Measurements from ENCODE around the gene IDI2.
A peak's percentile ranks its signal among the peaks of the same experiment; 100 is the strongest.

Gene IDI2

DNA sequence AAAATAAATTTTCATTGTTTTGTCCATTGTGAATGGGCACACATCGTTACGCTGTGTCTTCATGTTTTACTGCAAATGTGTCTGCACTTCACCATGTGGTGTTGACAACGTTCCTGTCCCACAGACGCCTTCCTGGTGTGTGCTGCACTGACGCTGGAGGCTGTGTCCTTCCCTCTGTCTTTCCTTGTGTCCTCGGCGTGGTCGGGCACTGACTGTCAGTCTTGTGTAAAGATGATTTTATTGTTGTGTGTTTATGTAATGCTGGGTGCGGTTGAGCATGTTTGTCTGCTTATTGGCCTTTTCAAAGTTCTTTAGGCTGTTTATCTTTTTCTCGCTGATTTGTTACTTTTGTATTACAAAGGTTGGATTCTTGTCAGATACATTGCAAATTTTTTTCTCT lies 18.1 kb downstream of the IDI2 start:
- DNase-seq (ENCODE audit: low read depth) = no peak

DNA sequence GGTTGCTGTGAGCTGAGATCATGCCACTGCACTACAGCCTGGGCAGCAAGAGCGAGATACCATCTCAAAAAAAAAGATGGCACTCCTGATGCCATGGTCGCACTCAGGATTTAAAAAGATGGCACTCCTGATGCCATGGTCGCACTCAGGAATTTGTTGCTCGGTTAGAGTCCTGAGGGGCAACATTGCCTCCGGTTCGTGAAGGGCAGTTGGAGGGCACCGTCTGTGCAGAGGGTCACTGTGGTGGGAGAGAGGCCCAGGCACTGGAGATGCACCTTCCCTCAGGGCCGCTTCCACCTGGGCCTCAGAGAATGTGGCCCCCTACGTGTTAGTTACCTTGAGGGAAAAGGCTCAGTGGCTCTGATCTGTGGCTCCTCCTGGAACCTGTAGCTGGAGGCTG lies 19.1 kb downstream of the IDI2 start:
- DNase-seq (ENCODE audit: low read depth) = no peak

DNA sequence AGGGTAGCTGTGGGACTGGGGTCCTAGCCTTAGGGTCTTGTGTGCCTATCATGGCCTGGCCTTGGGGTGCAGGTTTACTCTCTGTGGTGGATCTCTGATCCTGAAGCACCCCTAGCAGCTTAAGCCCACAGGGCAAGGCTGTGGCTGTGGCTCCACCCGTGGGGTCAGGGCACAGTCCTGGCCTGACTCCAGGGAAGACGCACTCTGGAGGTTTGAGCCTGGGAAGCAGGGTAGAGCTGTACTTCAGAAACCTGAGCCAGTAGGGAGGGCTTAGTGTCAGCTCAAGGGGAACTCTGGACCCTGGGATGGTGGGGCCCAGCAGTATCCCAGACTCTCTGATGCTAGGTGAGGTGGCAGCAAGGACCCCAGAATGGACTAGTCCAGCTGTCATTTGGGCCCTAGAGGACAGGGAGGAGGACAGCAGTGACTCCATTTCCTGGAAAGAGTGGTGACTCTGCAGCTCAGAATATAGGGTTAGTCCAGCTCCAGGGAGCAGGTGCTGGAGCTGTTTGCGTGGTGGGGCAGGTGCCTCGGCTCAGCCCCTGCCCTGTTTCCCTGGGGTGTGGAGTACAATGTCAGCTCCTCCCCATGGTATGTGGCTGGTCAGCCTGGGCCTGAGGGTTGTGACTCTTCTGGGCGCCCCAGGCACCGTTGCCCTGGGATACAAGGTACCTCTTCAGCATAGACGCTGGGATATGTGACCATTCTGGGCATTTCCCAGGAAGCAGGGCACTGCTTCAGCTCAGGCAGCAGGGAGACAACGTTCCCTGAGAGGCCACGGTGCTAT lies 21.6 kb downstream of the IDI2 start:
- DNase-seq (ENCODE audit: low read depth) = no peak

DNA sequence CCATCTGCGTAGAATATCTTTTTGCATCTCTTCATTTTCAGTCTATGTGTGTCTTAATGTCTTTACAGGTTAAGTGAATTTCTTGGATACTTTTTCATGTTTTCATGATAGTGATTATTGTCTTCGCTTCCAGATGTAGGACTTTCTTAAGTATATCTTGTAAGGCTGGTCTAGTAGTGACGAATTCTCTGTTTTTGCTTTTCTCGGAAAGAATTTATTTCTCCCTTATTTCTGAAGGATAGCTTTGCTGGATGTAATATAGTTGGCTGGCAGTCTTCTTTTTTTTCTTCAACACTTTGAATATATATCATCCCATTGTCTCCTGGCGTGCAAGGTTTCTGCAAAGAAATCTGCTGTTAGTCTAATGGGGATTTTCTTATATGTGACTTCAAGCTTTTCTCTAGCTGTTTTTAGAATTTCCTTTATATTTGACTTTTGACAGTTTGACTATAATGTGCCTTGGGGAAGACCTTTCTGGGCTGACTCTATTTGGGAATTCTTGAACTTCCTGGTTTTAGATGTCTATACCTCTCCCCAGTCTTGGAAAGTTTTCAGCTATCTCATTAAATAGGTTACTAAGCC lies 23.1 kb downstream of the IDI2 start:
- DNase-seq (ENCODE audit: low read depth) = no peak

DNA sequence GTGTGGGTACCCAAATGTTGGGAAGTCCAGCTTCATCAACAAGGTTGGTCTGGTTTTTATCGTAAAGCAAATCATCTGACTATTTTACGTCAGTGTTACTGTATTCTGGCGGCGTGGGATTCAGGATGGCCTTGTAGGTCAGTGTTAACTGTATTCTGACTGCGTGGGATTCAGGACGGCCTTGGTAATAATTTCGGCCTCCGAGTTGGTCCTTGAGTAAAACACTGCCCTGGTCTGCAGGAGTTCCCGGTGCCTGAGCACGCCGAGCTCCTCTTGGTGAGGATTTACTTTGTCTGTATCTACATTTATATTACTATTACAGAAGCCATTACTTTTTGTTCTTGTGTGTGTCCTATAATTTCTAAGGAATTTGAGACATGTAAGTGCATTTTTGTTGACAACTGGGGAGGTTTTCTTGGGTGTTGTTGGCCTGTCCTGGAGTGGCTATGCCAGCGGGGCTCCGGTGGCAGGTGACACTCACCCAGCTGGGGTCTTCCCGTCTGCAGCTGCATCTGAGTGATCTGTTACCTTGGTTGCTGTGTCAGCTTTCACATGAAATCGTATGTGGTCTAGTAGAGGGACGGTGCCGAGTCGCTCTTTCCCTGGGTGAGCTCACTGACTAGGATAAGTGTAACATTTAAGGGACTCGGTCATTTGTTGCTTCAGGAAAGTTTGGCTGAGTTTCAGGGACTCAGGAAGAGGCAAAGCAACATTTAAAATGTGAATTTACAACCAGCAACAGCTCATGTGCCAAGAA lies 28.2 kb downstream of the IDI2 start:
- DNase-seq (ENCODE audit: low read depth) = no peak

DNA sequence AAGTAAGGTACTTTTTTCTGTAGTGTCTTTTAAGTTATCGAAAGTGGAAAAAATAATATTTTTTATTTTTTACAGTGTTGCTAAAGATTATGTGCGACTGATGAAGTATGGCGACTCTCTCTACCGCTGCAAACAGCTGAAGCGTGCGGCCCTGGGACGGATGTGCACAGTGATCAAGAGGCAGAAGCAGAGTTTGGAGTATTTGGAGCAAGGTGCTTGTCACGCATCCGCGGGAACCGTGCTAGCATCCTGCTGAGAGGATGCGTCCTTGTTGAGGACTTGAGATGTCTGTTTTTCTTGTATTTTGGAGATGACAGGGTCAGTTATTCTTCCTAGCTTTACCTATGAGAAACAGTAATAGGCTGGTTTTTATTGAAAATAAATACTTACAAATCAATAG lies 29.6 kb downstream of the IDI2 start:
- DNase-seq (ENCODE audit: low read depth) = no peak

DNA sequence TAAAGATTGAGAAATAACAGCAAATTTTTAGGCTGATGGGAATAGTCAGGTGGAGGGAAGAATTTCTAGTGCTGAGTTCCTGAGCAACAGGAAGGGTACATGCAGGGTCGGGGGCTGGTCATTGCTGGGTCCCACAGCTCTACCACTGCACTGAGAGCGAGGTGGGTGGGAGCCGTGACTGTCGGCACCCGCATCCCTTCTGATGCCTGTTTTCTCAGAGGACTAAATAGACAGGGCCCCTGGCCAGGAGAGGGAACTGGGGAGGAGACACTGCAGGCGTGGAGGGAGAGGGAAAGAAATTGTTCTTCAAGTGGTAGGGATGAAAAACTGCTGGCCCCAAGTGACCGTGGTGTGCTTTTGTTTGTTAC lies 30.1 kb downstream of the IDI2 start:
- no peak for DNase-seq (ENCODE audit: low read depth)

DNA sequence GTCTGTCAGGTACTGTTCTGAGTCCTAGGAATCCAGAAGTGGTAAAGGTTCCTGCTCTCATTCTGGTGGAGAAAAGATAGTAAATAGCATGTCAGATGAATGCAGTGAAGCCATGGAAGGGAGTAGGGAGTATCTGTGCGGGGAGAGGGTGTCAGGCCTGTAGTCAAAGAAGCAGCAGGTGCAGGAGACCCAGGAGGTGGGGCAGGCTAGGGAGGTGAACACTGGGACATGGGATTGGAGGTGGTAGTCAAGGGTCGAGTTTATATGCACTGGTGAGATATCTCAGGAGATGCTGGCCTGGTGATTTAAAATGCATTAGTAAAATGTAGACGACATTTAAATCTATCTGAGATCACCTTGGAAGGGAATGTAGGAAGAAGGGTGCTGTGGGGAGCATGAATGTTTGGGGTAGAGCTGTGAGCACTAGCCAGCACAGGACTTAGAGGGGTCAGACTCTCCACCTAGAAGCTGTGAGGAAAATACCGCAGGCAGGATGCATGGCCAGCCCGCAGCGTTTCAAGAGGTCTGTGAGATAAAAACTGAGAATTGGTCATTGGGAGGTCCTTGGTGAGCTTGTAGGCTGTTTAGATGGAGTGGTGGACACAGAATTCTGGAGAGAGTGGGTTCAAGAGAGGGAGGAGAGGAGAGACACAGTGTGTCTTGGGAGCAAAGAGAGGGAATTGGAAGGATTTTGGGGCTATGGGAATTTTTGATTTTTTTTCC lies 30.7 kb downstream of the IDI2 start:
- DNase-seq (ENCODE audit: low read depth) = no peak

DNA sequence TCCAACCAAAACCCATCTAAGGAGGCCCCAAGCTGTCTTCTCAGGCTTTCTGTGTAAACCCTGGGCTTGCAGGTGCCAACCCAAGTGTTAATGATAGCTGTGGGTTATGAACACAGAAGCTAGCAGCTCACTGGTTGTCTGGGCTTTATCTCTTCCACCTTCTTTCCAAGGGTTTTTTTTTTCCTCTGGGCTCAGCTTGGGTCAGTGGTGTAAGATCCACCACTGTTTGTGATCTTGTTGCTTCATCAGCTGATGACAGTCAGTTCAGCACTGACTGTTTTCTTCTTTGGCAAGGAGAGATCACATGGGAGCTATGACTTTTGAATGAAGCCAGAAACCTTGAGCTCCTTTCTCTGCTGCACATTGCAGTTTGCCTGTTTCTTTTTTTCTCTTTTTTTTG lies 32.8 kb downstream of the IDI2 start:
- no peak for DNase-seq (ENCODE audit: low read depth)

DNA sequence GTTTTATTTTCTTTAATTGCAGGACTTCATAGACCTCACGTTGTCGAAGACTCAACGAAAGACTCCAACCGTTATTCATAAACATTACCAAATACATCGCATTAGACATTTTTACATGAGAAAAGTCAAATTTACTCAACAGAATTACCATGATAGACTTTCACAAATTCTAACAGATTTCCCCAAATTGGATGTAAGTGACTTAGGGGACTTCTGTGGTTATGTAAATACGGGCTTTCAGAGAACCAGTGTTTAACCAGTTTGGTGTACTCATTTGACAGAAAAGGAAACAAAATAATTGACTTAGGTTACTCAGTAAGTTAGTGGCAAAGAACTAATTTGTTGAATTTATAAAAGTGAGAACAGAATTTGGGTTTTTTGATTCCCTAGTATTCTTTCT lies 33.2 kb downstream of the IDI2 start:
- DNase-seq (ENCODE audit: low read depth) = no peak

DNA sequence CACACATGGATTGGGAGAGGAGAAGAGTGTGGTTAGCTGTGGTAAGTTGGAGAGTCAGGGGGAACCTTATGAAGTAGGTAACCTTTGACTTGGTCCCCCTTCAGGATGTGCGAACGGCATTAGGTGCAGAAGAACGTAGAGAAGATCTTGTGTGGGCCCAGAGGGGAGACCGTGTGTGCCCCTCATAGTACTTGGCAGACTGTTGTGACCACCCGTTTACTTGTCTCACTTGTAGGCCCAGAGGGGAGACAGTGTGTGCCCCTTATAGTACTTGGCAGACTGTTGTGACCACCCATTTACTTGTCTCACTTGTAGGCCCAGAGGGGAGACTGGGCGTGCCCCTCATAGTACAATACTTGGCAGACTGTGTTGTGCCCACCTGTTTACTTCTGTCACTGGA lies 34.9 kb downstream of the IDI2 start:
- no peak for DNase-seq (ENCODE audit: low read depth)

DNA sequence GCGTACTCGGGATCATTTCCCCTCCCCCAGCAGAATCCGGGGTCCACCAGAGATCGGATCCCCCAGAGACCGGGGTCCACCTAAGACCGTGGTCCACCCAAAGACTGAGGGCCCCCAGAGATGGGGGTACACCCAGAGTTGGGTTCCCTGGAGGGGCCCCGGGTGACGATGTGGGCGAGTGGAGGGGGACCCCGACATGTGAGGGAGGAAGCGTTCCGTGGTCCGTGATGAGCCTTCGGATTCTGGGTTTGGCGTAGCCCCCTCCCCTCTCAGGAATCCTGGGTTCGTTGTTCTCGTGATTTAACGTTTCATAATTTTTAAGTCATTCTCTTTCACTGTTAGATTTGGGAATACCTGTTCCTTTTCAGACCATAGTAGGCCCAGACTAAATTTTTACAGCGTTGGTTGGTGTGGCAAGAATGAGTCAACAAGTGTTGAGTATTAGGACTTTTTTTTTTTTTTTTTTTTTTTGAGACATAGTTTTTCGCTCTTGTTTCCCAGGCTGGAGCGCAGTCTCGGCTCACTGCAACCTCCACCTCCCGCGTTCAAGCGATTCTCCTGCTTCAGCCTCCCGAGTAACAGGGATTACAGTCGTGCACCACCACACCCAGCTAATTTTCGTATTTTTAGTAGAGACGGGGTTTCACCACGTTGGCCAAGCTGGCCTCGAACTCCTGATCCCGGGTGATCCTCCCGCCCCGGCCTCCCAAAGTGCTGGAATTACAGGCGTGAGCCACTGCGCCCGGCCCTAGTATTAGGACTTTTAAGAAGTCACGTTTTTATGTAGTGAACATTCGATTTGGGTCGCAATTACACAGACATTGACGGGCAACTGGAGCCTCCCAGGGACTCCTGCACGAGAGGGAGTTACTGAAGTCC lies 36.8 kb downstream of the IDI2 start:
- peak; percentile 19 for DNase-seq (ENCODE audit: low read depth)

DNA sequence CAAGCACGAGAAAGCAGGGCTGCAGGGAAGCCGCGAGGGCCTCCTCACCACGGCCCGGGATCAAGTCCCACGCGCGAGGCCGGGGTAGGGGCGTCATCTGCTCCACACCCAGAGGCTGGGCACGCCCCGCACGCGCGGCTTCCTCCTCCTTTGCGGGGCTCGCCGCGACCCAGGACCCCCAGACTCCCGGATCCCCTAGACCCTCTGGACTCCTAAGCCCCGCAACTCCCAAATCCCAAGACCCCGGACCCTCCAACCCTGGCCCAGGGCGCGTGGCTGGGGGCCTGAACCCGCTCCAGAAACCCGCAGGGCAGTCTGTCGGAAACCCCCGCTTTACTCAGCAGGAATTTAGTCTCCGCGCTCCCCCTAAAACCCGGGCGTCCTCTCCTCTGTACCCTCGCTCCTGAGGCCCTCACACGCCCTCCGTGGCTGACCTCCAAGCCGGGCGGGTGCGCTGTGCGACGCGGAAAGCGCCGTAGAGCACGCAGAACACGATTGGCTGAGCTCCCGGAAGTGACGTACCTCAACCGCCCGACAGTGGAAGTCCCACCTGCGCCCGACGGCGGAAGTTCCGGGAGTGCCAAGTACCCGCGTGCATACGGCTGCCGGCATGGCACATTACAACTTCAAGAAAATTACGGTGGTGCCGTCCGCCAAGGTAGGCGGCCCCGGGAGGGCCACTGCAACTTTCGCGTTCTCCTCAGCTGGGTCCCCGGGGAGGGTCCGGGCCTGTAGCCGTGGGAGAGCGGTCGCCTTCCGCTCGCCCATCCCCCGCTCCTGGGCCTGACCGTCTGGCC lies 37.6 kb downstream of the IDI2 start, which contains the start of gene GTPBP4:
Gene GTPBP4 (plus strand): TSS at position 565 of the 797 bp plus-strand sequence. CDS start 46 bp downstream, at position 611.
- peak; percentile 95 for DNase-seq (ENCODE audit: low read depth)

DNA sequence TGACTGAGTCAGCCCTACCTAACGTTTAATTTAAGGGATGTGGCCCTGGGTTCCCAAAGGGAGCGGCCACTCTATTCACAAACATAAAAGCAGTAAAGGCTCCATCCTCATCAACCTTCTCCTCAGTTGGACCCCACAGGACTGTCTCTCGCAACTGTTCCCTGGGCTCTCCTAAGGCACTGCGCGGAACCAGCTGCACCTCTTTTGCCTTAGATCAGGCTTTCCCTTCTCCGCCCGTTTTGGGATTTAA lies 38.1 kb downstream of the IDI2 start:
- no peak for DNase-seq (ENCODE audit: low read depth)

DNA sequence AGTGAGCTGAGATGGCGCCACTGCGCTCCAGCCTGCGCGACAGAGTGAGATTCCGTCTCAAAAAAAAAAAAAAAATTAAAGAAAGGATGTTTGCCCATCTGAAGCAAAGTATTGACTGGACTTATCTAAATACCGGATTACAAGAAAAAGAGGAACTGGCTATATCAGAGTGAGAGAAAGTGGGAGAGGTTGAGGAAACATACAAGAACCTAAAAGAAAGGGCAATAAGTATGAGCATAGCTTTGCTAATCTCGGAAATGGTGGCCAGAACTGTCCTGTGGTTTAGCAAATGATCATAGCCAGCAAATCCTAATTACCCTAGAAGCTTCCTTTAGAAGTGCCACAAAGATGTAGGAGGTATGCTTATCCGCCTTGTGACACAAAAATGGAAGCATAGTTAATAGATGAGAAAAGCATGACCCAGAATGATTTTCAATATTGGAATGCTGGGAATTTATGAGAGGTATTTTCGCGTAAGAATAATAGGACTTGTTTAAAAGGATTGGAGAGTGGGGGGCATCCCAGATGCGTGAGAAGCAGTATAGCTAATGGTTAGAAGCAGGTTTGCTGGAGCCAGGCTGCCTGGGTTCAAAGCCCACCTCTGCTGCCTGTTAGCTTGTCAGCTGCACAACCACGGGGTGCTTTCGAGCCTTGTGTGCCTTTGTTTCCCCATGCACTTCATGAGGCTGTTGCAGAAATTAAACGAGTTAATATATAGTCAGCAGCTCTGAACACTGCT lies 38.6 kb downstream of the IDI2 start:
- no peak for DNase-seq (ENCODE audit: low read depth)

DNA sequence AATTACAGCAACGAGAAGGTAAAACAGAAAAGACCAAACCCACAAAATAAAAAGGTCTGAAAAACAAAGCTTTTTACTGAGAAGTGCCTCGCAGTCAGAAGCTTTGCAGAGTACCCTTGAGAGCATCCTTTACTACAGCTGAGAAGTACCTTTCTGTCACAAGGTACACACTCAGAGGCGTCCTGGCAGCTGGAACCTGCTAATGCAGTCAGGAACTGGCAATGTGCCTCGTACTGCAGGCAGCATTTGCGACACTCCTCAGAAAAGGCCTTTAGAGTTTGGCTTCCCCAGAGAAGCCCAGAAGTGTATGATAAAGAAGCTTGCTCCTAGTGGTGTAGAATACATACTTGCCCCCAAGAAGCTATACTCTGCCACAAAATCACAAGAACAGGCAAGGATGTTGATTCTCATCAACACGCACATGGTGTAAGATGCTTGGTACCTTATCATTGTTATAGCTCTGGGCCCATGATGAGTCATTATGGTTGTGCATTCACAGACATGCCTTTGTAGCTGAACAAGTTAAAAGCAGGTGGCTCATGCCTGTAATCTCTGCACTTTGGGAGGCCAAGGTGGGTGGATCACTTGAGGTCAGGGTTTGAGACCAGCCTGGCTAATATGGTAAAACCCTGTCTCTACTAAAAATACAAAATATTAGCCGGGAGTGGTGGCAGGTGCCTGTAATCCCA lies 39.4 kb downstream of the IDI2 start:
- DNase-seq (ENCODE audit: low read depth) = no peak

DNA sequence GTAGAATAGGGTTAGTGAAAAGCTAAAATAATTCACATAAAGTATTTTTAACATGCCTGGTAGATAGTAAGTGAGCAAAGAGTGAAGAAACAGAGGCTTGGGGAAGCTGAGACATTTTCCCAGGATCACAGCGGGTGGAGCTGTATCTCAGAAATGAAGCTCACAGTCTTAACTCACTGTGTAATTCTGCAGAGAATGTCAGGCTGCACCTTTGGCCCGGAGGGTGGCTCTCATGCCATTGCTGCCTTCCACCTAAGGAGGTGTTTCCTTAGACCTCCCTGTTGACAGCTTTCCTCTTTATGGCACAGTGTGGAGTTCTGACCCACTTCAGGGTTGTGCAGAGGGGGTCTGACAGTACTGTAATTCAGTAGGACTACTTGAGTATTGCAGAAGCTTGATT lies 40.3 kb downstream of the IDI2 start:
- DNase-seq (ENCODE audit: low read depth) = no peak

DNA sequence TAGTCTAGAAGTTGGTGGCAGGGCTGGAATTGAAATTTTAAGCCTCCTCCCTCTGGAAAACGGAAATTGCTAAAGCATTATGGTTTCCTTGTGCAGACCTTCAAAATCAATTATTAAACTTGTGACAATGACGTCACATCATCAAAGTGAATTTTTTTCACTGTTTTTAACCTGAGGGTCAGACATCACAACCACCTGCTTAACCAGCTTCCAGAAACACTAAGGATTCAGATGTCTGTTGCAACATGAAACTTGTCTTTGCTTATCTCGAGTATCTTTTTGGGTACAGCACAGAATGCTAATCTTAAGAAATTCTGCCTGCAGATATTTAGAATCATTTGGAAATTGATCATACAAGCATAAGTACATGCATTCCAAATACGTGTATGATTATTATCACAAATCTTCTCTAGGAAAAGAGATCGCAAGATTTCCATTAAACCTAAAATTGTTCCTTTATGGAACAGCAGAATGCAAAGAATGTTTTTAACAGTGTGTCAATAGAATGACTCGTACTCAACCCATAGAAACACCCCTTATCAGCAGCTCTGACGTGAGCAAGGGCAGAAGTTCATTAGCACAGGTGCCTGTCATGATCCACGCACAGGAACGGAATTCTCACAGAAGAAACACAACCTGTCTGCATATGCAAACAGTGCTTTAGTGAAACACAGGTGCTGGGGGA lies 41.5 kb downstream of the IDI2 start:
- no peak for DNase-seq (ENCODE audit: low read depth)

DNA sequence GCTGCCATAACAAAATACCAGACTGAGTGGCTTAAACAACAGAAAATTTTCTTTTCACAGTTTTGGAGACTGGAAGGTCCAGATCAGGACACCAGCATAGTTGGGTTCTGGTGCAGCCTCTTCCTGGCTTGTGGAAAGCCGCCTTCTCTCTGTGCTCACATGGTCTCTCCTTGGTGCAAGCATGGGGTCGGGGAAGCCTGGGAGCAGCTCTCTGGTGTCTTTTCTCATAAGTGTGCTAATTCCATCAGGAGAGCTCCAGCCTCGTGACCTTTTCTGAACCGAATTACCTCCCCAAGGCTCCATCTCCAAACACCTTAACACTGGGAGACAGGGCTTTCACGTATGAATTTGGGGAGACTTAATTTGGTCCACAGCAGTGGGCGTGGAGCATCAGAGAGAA lies 42.3 kb downstream of the IDI2 start:
- DNase-seq (ENCODE audit: low read depth) = no peak

Measured in stimulated activated CD8-positive, alpha-beta memory T cell treated with anti-CD3 and anti-CD28 coated beads, Interleukin-7, amount 100 ng/mL, for 24 hours (primary cell).